MM.1S (cell line): Measurements from ENCODE around the gene CERKL.

Experiments
- DNase-seq: peaks from one replicate; pipeline ENCODE4 v3.0.0-alpha.2; 2015
- H2AFZ ChIP-seq: fragments of 300-600 bp; sonication (generic); 2 replicates; pipeline ENCODE4 v1.6.0; 2016; ENCODE audit warnings: antibody characterized with exemption, low read length
- H3F3A ChIP-seq: fragments of 300-600 bp; sonication (generic); 2 replicates; pipeline ENCODE4 v1.6.1; 2016; ENCODE audit warnings: mild to moderate bottlenecking, antibody characterized with exemption, low read length, moderate library complexity, mixed read lengths; ENCODE audit not compliant: insufficient read depth
- H3K27ac ChIP-seq: fragments of 300-600 bp; sonication (generic); 2 replicates; pipeline ENCODE4 v1.5.1; 2016; ENCODE audit warnings: mild to moderate bottlenecking, low read length
- H3K27me3 ChIP-seq: fragments of 300-600 bp; sonication (generic); replicated peaks from 2 replicates; pipeline ENCODE4 v1.6.0; 2016; ENCODE audit warnings: low read length; ENCODE audit not compliant: insufficient read depth
- H3K36me3 ChIP-seq: fragments of 300-600 bp; sonication (generic); replicated peaks from 2 replicates; pipeline ENCODE4 v1.6.1; 2016; ENCODE audit warnings: mild to moderate bottlenecking, low read length, mixed read lengths; ENCODE audit not compliant: insufficient read depth
- H3K4me1 ChIP-seq: fragments of 300-600 bp; sonication (generic); 2 replicates; pipeline ENCODE4 v1.6.1; 2016; ENCODE audit warnings: low read length, mixed read lengths
- H3K4me2 ChIP-seq: fragments of 300-600 bp; sonication (generic); 2 replicates; pipeline ENCODE4 v1.6.0; 2016; ENCODE audit warnings: low read depth, low read length
- H3K4me3 ChIP-seq: fragments of 300-600 bp; sonication (generic); 2 replicates; pipeline ENCODE4 v1.5.1; 2016; ENCODE audit warnings: low read length, mixed read lengths
- H3K79me2 ChIP-seq: fragments of 300-600 bp; sonication (generic); 2 replicates; pipeline ENCODE4 v1.6.1; 2016; ENCODE audit warnings: mixed run types, low read length, mixed read lengths
- H3K9ac ChIP-seq: fragments of 300-600 bp; sonication (generic); 2 replicates; pipeline ENCODE4 v1.6.1; 2016; ENCODE audit warnings: low read length, mixed read lengths
- H3K9me2 ChIP-seq: fragments of 300-600 bp; sonication (generic); replicated peaks from 2 replicates; pipeline ENCODE4 v1.6.1; 2016; ENCODE audit warnings: mild to moderate bottlenecking, low read length, mixed read lengths; ENCODE audit not compliant: insufficient read depth
- H3K9me3 ChIP-seq: fragments of 300-600 bp; sonication (generic); replicated peaks from 2 replicates; pipeline ENCODE4 v1.6.1; 2016; ENCODE audit warnings: mild to moderate bottlenecking, low read length, mixed read lengths; ENCODE audit not compliant: insufficient read depth
- H4K20me1 ChIP-seq: fragments of 300-600 bp; sonication (generic); 2 replicates; pipeline ENCODE4 v1.6.1; 2016; ENCODE audit warnings: mild to moderate bottlenecking, low read length, moderate library complexity, mixed read lengths; ENCODE audit not compliant: insufficient read depth
- EZH2 ChIP-seq: fragments of 300-600 bp; sonication (generic); optimal IDR thresholded peaks from 2 replicates; pipeline ENCODE3; 2017; ENCODE audit warnings: low read depth, mild to moderate bottlenecking, antibody characterized with exemption, low read length, mixed read lengths
- EZH2phosphoT487 ChIP-seq: fragments of 300-600 bp; sonication (generic); IDR thresholded peaks from 2 replicates; pipeline ENCODE4 v1.6.1; 2018; ENCODE audit warnings: antibody characterized with exemption, low read length
- TF ChIP-seq, protein P1 (sequence below): fragments of 300-600 bp; sonication (generic); IDR thresholded peaks from 2 replicates; pipeline ENCODE4 v1.5.1; 2016; ENCODE audit warnings: antibody characterized with exemption, low read length, mixed read lengths

CERKL gene

DNA sequence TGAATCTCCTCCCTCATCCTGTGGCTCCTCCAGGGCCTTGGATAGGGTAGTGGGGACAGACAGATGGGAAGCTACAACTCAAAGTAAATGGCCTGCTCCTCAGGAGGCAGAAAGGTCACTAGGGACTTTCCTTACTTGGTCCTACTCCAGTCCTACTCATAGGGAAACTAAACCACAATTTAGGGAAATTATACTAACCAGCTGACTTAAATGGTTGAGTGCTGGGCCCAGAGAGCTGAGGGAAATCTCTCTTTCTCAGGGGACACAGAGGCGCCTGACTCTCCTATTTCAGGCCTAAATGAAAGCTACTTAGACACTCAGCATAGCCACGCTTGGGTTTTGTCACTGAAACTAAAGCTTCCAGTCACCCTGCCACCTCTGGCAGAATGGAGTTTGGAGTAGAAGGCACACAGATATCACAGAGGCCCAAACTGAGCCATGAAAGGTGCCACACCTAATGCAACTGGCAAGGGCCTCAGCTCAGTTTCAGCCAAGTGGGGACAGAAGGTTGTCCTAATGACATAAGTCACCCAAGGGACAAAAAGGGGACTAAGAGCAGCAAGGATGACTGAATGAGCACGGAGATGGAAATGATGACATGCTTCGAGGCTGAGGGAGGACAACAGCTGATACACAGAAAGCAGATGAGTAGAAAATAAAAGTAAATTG lies 24.0 kb downstream of the CERKL start:
- Histone ChIP-seq H3K36me3 (no peaks in the 10 kb centered on the region), H3K9ac (no peak overlapping the region), H3K79me2 (no peaks in the 10 kb centered on the region), H2AFZ (no peak overlapping the region), H3K4me3 (no peak overlapping the region), H3F3A (no peaks in the 10 kb centered on the region), H3K9me2 (no peaks in the 10 kb centered on the region), H3K27me3 (no peaks in the 10 kb centered on the region), H3K4me1 (no peaks in the 10 kb centered on the region), H3K4me2 (no peak overlapping the region), H4K20me1 (no peaks in the 10 kb centered on the region), H3K27ac (no peak overlapping the region), H3K9me3 (no peaks in the 10 kb centered on the region)
- no peak for TF ChIP-seq EZH2
- DNase-seq, result no peak

DNA sequence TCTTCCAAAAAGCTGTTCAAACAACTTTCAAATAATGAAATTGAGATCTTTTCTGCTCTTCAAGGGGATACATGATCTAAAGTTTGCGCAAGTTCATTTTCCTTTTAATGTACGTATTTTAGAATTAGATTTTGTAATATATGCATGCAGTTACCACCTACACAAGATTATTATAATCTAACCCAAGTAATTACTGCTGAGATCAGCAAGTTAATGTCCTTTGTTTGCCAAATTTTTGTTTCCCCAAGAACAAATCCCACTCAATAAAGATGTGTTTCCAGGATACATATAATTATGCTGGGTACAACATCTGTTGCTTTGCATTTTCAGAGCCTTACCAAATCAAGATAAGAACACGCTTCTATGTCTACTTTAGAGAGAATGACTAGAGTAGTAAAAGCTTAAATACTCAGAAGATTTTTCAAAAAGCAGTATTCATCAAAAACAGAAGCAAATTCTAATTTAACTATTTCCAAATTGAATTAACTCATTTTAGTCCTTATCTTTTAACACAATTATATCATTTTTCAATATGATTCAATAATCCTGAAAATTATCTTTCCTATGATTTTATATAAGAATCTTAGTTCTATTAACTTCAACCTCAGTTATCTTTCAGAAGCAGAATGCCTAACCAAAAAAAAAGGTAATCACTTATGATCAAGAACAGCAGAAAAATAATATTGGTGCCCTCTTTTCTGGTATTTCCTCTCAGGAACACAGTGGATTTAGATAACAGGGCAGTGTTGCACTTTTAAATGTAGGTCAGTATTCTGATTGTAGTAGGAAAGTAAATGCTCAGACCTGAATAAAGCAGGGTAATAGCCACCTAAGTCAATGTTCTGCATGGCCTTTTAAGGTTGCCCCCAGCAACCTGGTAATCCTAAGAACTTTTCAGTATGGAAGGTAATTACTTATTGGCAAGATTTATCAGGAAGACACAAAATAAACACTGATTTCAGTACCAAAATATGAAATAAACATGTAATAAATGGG lies 28.0 kb downstream of the CERKL start:
- Histone ChIP-seq H3K36me3 (no peaks in the 10 kb centered on the region), H3K27ac (no peak overlapping the region), H4K20me1 (no peaks in the 10 kb centered on the region), H3K79me2 (no peaks in the 10 kb centered on the region), H3K4me2 (no peak overlapping the region), H3K9me2 (no peaks in the 10 kb centered on the region), H3K27me3 (no peaks in the 10 kb centered on the region), H3K4me3 (no peak overlapping the region), H2AFZ (no peak overlapping the region), H3F3A (no peaks in the 10 kb centered on the region), H3K4me1 (no peaks in the 10 kb centered on the region), H3K9ac (no peak overlapping the region), H3K9me3 (no peaks in the 10 kb centered on the region)
- no peak for DNase-seq
- TF ChIP-seq EZH2, result no peak
- TF ChIP-seq, protein P1, sequence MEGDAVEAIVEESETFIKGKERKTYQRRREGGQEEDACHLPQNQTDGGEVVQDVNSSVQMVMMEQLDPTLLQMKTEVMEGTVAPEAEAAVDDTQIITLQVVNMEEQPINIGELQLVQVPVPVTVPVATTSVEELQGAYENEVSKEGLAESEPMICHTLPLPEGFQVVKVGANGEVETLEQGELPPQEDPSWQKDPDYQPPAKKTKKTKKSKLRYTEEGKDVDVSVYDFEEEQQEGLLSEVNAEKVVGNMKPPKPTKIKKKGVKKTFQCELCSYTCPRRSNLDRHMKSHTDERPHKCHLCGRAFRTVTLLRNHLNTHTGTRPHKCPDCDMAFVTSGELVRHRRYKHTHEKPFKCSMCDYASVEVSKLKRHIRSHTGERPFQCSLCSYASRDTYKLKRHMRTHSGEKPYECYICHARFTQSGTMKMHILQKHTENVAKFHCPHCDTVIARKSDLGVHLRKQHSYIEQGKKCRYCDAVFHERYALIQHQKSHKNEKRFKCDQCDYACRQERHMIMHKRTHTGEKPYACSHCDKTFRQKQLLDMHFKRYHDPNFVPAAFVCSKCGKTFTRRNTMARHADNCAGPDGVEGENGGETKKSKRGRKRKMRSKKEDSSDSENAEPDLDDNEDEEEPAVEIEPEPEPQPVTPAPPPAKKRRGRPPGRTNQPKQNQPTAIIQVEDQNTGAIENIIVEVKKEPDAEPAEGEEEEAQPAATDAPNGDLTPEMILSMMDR, result no peak
- no peak for TF ChIP-seq EZH2phosphoT487

DNA sequence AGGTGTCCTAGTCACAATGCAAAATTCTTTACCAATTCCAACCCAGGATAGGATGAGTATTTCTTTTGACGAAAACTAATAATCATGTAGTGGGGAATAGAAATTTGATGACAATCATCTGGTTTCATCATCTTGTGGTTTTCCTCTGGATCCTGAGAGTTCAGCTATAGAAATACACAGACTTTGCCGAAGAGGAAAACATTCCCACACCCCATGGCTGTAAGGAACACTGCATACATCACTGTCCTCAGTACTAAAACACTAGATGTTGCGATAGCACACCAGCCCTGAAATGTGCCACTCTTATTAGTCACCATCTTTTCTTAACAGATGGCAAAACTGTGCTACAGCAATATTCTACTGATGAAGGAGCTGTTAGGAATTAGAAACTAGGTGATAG lies 29.4 kb downstream of the CERKL start:
- H3K4me3 ChIP-seq, result no peak overlapping the region
- no peak overlapping the region for H3K27ac ChIP-seq
- no peak overlapping the region for H3K4me2 ChIP-seq
- H2AFZ ChIP-seq, result no peak overlapping the region
- DNase-seq, result no peak
- no peaks in the 10 kb centered on the region for H3K79me2 ChIP-seq
- H3K9me2 ChIP-seq, result no peaks in the 10 kb centered on the region
- no peak for TF ChIP-seq EZH2phosphoT487
- no peaks in the 10 kb centered on the region for H3K27me3 ChIP-seq
- no peaks in the 10 kb centered on the region for H4K20me1 ChIP-seq
- no peaks in the 10 kb centered on the region for H3K4me1 ChIP-seq
- H3K9ac ChIP-seq, result no peak overlapping the region
- no peaks in the 10 kb centered on the region for H3F3A ChIP-seq
- no peaks in the 10 kb centered on the region for H3K36me3 ChIP-seq
- no peaks in the 10 kb centered on the region for H3K9me3 ChIP-seq

DNA sequence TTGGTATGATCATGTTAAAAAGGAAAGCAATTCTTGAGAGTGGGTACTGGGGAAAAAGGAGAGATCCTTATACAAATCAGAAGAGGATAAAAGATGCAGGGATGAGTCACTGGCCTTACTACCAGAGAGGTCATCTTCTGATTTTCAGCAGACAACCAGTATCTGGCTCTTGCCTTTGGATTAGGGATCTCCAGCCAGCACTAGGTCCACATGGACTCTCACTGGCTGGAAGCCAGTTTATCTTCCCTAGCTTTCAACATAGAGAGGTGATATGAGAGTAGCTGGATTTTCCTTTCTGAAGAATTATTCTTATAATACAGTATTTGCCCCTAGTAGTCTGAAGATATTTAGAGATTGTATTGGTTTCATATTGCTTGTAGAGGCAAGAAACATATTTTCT lies 30.2 kb downstream of the CERKL start:
- H3K4me1 ChIP-seq, result no peaks in the 10 kb centered on the region
- no peak for TF ChIP-seq EZH2
- TF ChIP-seq, protein P1, result no peak
- DNase-seq, result no peak

More for the DNA sequence above, 30.2 kb downstream of the CERKL start:
- H3K36me3 ChIP-seq, result no peaks in the 10 kb centered on the region
- H3K9ac ChIP-seq, result no peak overlapping the region
- H2AFZ ChIP-seq, result no peak overlapping the region
- no peaks in the 10 kb centered on the region for H3K79me2 ChIP-seq
- no peak overlapping the region for H3K4me2 ChIP-seq
- no peaks in the 10 kb centered on the region for H4K20me1 ChIP-seq
- H3K4me3 ChIP-seq, result no peak overlapping the region
- no peaks in the 10 kb centered on the region for H3K9me3 ChIP-seq
- H3F3A ChIP-seq, result no peaks in the 10 kb centered on the region
- no peaks in the 10 kb centered on the region for H3K9me2 ChIP-seq
- H3K27ac ChIP-seq, result no peak overlapping the region
- no peaks in the 10 kb centered on the region for H3K27me3 ChIP-seq
